Glutamatergic neuron (in vitro differentiated cells): ENCODE results near the gene ATRNL1. TPM values are rescaled to one million over a fixed set of nuclear protein-coding genes. Genes with fewer than 3 reads are reported as not detected.

ENCODE experiments used
- DNase-seq: peaks from one replicate; pipeline ENCODE4 v3.0.0; 2022
- H3K27ac Mint-ChIP-seq: one replicate; pipeline ENCODE4 v1.8.0; 2020; ENCODE audit warnings: mild to moderate bottlenecking, mixed read lengths, inconsistent platforms; ENCODE audit not compliant: unreplicated experiment
- H3K27me3 Mint-ChIP-seq: one replicate; pipeline ENCODE4 v1.8.0; 2020; ENCODE audit warnings: mild to moderate bottlenecking, moderate library complexity, mixed read lengths, inconsistent platforms; ENCODE audit not compliant: unreplicated experiment
- H3K36me3 Mint-ChIP-seq: one replicate; pipeline ENCODE4 v1.8.0; 2020; ENCODE audit warnings: mild to moderate bottlenecking, mixed read lengths, inconsistent platforms; ENCODE audit not compliant: unreplicated experiment
- H3K4me1 Mint-ChIP-seq: one replicate; pipeline ENCODE4 v1.8.0; 2020; ENCODE audit warnings: mild to moderate bottlenecking, low read depth, mixed read lengths, inconsistent platforms; ENCODE audit not compliant: unreplicated experiment
- H3K4me3 Mint-ChIP-seq: one replicate; pipeline ENCODE4 v1.8.0; 2020; ENCODE audit warnings: mild to moderate bottlenecking, mixed read lengths, inconsistent platforms; ENCODE audit not compliant: unreplicated experiment
- H3K9me3 Mint-ChIP-seq: one replicate; pipeline ENCODE4 v1.8.0; 2020; ENCODE audit warnings: mild to moderate bottlenecking, moderate library complexity, mixed read lengths, inconsistent platforms; ENCODE audit not compliant: unreplicated experiment
- total RNA-seq: library from RNA; stranded (reverse); fragmentation: NEBNext Ultra II Directional; extraction: Animal tissue kit (Norgen Biotek cat#: 25700); gene quantifications from one replicate; pipeline ENCODE4 v1.2.1, GENCODE V29; 2021; ENCODE audit not compliant: unreplicated experiment
- TF ChIP-seq, protein P1 (sequence below): fragments of 200-600 bp; sonication (generic); IDR thresholded peaks from one replicate; pipeline ENCODE4 v1.5.0; 2021; ENCODE audit not compliant: partially characterized antibody, unreplicated experiment

Gene ATRNL1
- total RNA-seq, 1 donor from 2014 or later = 35.9 TPM

DNA sequence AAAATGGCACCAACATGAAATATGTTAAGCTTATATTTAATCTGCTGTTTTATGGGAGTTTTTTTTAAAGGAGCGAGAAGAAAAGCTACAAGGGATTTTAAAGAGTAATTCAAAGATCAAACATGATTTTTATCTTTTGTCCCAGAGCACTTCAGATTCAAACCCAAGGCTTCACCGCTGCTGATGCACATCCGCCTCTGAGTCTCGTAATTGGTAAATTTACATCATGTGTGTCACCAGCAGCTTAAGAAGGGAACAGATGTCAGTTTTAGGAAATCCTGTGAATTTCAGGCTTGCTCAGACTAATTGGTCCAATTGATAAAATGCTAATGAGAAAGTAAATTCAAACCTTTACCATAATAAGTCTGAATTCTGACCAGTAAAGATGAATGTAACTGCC, 773.5 kb downstream of the ATRNL1 start:
- H3K27ac Mint-ChIP-seq = peak overlapping the region; percentile 77
- no peak for DNase-seq
- TF ChIP-seq, protein P1, sequence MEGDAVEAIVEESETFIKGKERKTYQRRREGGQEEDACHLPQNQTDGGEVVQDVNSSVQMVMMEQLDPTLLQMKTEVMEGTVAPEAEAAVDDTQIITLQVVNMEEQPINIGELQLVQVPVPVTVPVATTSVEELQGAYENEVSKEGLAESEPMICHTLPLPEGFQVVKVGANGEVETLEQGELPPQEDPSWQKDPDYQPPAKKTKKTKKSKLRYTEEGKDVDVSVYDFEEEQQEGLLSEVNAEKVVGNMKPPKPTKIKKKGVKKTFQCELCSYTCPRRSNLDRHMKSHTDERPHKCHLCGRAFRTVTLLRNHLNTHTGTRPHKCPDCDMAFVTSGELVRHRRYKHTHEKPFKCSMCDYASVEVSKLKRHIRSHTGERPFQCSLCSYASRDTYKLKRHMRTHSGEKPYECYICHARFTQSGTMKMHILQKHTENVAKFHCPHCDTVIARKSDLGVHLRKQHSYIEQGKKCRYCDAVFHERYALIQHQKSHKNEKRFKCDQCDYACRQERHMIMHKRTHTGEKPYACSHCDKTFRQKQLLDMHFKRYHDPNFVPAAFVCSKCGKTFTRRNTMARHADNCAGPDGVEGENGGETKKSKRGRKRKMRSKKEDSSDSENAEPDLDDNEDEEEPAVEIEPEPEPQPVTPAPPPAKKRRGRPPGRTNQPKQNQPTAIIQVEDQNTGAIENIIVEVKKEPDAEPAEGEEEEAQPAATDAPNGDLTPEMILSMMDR = no peak
- H3K4me1 Mint-ChIP-seq = peaks cover 40% of the 10 kb centered on the region
- no peaks in the 10 kb centered on the region for H3K27me3 Mint-ChIP-seq
- peaks cover 9% of the 10 kb centered on the region for H3K9me3 Mint-ChIP-seq
- H3K36me3 Mint-ChIP-seq = no peaks in the 10 kb centered on the region
- H3K4me3 Mint-ChIP-seq = peak overlapping the region; percentile 64

DNA sequence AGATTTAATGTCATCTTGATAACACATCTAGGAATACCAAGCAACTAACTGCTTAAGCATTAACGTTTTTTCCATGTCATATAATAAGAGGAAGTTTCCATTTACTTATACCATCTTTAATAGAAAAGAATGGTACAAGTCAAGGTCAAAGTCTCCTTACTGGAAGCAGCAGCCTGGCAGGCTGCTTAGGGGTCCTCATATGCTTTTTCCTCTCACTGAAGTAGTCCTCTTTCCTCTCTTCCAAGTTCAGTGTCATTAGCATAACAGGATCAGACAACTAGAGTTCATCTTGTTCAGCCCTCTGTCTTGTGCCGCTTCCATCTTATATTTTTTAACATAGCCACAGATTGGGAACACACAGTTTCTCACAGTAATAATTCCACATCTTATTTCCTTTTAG, 774.1 kb downstream of the ATRNL1 start:
- Mint-ChIP-seq H3K36me3 (no peaks in the 10 kb centered on the region), H3K4me3 (peak overlapping the region; percentile 31), H3K27ac (peak overlapping the region; percentile 45), H3K4me1 (peaks cover 41% of the 10 kb centered on the region), H3K9me3 (peaks cover 9% of the 10 kb centered on the region), H3K27me3 (no peaks in the 10 kb centered on the region)
- no peak for DNase-seq
- TF ChIP-seq, protein P1 = no peak

DNA sequence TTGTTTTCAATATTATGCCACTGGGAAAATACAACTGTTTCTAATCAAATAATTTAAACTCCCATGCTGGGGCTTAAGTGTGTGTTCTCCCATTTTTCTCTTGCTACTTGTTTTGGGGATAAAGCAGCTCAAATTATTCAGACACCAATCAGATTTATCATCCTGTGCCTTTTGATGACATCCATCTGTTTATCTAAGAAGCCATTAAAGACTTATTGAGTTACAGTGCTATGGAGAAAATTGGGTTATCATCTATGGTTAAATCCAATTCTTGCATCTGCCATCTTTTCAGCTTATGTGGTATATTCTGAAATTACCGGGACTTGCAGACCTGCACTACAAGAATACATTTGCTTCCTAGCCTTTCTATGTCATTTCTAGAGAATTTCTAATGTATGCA, 778.7 kb downstream of the ATRNL1 start:
- Mint-ChIP-seq H3K9me3 (peaks cover 2% of the 10 kb centered on the region), H3K36me3 (no peaks in the 10 kb centered on the region), H3K27ac (peak overlapping the region; percentile 67), H3K27me3 (no peaks in the 10 kb centered on the region), H3K4me3 (no peak overlapping the region), H3K4me1 (peaks cover 15% of the 10 kb centered on the region)
- DNase-seq = no peak
- TF ChIP-seq, protein P1 = no peak

DNA sequence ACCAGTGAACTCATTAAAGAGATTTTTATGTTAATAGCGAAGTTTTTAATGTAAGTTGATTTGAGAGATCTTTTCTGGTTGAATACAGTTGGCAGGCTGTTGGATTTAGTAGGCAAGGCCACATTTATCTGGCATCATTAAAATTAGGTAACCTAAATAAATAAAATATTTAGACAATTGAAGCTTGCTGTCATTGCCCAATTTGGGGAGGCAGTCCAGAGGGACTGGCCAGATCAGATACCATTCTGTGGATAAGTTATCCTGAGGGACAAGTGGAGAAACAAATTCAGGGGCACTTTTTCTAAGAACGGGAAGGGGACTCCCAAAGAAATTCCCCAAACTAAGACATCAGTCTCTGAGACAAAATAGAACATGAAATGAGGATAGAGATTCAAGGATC, 782.0 kb downstream of the ATRNL1 start:
- Mint-ChIP-seq H3K9me3 (no peaks in the 10 kb centered on the region), H3K4me3 (no peak overlapping the region), H3K36me3 (no peaks in the 10 kb centered on the region), H3K27me3 (no peaks in the 10 kb centered on the region), H3K4me1 (peaks cover 19% of the 10 kb centered on the region), H3K27ac (no peak overlapping the region)
- DNase-seq = no peak
- TF ChIP-seq, protein P1 = no peak

DNA sequence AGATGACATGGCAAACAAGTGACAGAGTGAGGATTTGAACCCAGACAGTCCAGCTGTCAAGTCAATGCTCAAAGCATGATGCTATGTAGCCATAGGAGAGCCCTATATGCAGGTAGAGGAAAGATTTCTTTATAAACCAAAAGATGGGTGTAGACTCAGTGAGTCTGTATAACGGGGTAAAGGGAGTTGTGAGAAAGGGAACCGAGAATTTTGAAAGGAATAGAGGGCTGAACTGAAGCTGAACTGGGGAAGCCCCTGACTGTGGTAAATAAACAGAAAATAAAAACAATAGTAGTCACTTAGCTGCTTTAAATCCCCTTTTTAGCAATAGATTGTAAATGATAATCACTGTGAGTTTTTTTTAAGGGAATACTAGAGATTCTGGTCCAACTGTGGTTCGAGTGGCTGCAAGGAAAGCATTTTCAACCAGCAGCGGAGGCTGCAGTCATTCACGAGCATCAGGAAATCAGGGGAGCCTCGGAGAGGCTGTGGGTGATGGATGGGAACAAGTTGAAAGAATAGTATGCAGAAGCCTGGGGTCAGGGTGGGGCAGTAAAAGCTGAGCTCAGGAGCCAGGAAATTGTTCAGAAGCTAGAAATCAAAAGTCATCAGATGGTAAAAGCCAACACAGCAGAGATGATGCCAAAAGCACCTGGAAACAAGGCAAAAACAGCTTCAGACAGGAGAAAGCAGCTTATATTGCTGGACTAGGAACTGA, 786.4 kb downstream of the ATRNL1 start:
- Mint-ChIP-seq H3K4me1 (peaks cover 15% of the 10 kb centered on the region), H3K27me3 (no peaks in the 10 kb centered on the region), H3K36me3 (no peaks in the 10 kb centered on the region), H3K27ac (no peak overlapping the region), H3K9me3 (no peaks in the 10 kb centered on the region), H3K4me3 (no peak overlapping the region)
- no peak for DNase-seq
- TF ChIP-seq, protein P1 = no peak
